ENCODE results near the gene PHTF2. TPM values are rescaled to one million over a fixed set of nuclear protein-coding genes. Genes with fewer than 3 reads are reported as not detected.

PHTF2 gene
- total RNA-seq, 2 donors from 2014 or later: 15.4 to 20.6 TPM

GRCh38 chr7:77786018-77786417, 12.6 kb upstream of the PHTF2 start:
- DNase-seq: no peak
- WGBS, 2 experiments (ENCODE audit: insufficient coverage in 1 of 2, insufficient read length in 1 of 2): 97 to 100% methylated on average over 2 to 3 of the region's 3 CpGs
- peaks cover 35% of the 10 kb centered on the region for H3K9me3 ChIP-seq (ENCODE audit: control insufficient read depth, low read length)
- peak overlapping the region; percentile 42 for H3K4me3 ChIP-seq (ENCODE audit: low read length)
- no peak overlapping the region for H3K27ac ChIP-seq (ENCODE audit: low read depth, low read length)
- Mint-ChIP-seq H3K4me3 (no peak overlapping the region), H3K9me3 (peaks cover 19% of the 10 kb centered on the region), H3K36me3 (ENCODE audit: low read depth) (peaks cover 32% of the 10 kb centered on the region), H3K27me3 (ENCODE audit: insufficient read depth) (no peaks in the 10 kb centered on the region), H3K27ac (no peak overlapping the region), H3K4me1 (peaks cover 8% of the 10 kb centered on the region)
- no peak for TF ChIP-seq CTCF (conservative IDR thresholded peaks at IDR 0.05)
- H3K9ac ChIP-seq (ENCODE audit: extremely low read depth, low read length, poor library complexity, severe bottlenecking): no peak overlapping the region
- no peaks in the 10 kb centered on the region for H3K27me3 ChIP-seq (ENCODE audit: control insufficient read depth, insufficient read depth, low read length, poor library complexity, severe bottlenecking)
- peaks cover 48% of the 10 kb centered on the region for H3K36me3 ChIP-seq (ENCODE audit: control insufficient read depth, insufficient read depth, low read length)
- H3K4me1 ChIP-seq (ENCODE audit: control insufficient read depth, insufficient read depth, low read length): no peaks in the 10 kb centered on the region

GRCh38 chr7:77786741-77787140, 11.8 kb upstream of the PHTF2 start:
- peaks cover 29% of the 10 kb centered on the region for H3K36me3 Mint-ChIP-seq (ENCODE audit: low read depth)
- H3K36me3 ChIP-seq (ENCODE audit: control insufficient read depth, insufficient read depth, low read length): peaks cover 44% of the 10 kb centered on the region

GRCh38 chr7:77788327-77788902, 10.2 kb upstream of the PHTF2 start:
- no peaks in the 10 kb centered on the region for H3K27me3 Mint-ChIP-seq (ENCODE audit: insufficient read depth)
- H3K27ac Mint-ChIP-seq: no peak overlapping the region
- Histone ChIP-seq H3K9me3 (ENCODE audit: control insufficient read depth, low read length) (peaks cover 34% of the 10 kb centered on the region), H3K27ac (ENCODE audit: low read depth, low read length) (no peak overlapping the region), H3K9ac (ENCODE audit: extremely low read depth, low read length, poor library complexity, severe bottlenecking) (no peak overlapping the region), H3K27me3 (ENCODE audit: control insufficient read depth, insufficient read depth, low read length, poor library complexity, severe bottlenecking) (no peaks in the 10 kb centered on the region), H3K36me3 (ENCODE audit: control insufficient read depth, insufficient read depth, low read length) (peaks cover 28% of the 10 kb centered on the region), H3K4me3 (ENCODE audit: low read length) (no peak overlapping the region), H3K4me1 (ENCODE audit: control insufficient read depth, insufficient read depth, low read length) (no peaks in the 10 kb centered on the region)
- WGBS, 2 experiments (ENCODE audit: insufficient coverage in 1 of 2, insufficient read length in 1 of 2): 93% methylated on average over 1 of the region's 2 CpGs; no CpG with 5 or more reads in 1 of the 2 experiments
- no peak for TF ChIP-seq CTCF (conservative IDR thresholded peaks at IDR 0.05)
- peaks cover 19% of the 10 kb centered on the region for H3K9me3 Mint-ChIP-seq
- no peak for DNase-seq
- peaks cover 26% of the 10 kb centered on the region for H3K36me3 Mint-ChIP-seq (ENCODE audit: low read depth)
- H3K4me1 Mint-ChIP-seq: peaks cover 23% of the 10 kb centered on the region
- no peak overlapping the region for H3K4me3 Mint-ChIP-seq

More at GRCh38 chr7:77786741-77787140, 11.8 kb upstream of the PHTF2 start:
- TF ChIP-seq CTCF (conservative IDR thresholded peaks at IDR 0.05): no peak
- Mint-ChIP-seq H3K9me3 (peaks cover 19% of the 10 kb centered on the region), H3K4me3 (no peak overlapping the region), H3K27me3 (ENCODE audit: insufficient read depth) (no peaks in the 10 kb centered on the region), H3K4me1 (peaks cover 16% of the 10 kb centered on the region), H3K27ac (no peak overlapping the region)
- Histone ChIP-seq H3K9me3 (ENCODE audit: control insufficient read depth, low read length) (peaks cover 35% of the 10 kb centered on the region), H3K27me3 (ENCODE audit: control insufficient read depth, insufficient read depth, low read length, poor library complexity, severe bottlenecking) (no peaks in the 10 kb centered on the region), H3K4me1 (ENCODE audit: control insufficient read depth, insufficient read depth, low read length) (no peaks in the 10 kb centered on the region), H3K9ac (ENCODE audit: extremely low read depth, low read length, poor library complexity, severe bottlenecking) (no peak overlapping the region), H3K27ac (ENCODE audit: low read depth, low read length) (no peak overlapping the region), H3K4me3 (ENCODE audit: low read length) (peak overlapping the region; percentile 42)
- DNase-seq: no peak
